Measurements from ENCODE around the gene FYB2.

FYB2 gene

DNA sequence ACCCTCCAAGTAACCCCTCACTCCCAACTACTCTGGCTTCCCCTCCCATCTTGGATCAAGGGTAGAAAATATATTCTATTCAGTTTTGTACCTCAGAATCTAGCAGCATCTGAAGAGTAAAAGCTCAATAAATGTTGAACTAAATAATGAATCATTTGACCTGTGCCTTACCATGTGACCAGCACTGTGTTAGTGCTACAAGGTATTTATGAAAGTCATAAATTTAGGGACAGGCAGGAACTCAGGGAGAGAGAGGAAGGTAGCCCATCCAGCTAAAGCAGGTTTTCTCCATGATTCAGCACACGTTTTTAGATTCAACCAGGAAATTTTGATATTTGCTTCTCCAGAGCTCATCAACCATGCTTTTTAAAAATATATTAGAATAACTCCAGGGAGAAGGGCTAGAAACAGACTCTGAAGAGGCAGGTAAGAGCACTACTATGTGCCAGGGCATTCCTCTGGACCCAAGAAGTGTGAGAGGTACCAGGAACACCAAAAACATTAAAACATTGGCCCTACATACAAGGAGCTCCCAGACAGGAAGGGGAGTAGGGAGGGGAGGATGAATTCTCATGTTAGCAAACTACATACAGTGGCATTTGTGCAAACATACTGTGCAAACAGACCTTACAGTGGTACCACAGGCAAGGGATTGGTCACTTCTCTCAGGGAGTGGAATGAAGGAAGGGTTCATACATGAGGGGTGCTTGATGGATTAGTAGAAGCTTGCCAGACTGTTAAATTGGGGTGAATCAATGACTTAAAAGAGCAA is 64.3 kb downstream of the FYB2 start:
- H3K4me3 ChIP-seq (ENCODE audit: low read depth, low read length) = no peak overlapping the region
- no peak for DNase-seq (ENCODE audit: low read depth)
- TF ChIP-seq, protein P1, sequence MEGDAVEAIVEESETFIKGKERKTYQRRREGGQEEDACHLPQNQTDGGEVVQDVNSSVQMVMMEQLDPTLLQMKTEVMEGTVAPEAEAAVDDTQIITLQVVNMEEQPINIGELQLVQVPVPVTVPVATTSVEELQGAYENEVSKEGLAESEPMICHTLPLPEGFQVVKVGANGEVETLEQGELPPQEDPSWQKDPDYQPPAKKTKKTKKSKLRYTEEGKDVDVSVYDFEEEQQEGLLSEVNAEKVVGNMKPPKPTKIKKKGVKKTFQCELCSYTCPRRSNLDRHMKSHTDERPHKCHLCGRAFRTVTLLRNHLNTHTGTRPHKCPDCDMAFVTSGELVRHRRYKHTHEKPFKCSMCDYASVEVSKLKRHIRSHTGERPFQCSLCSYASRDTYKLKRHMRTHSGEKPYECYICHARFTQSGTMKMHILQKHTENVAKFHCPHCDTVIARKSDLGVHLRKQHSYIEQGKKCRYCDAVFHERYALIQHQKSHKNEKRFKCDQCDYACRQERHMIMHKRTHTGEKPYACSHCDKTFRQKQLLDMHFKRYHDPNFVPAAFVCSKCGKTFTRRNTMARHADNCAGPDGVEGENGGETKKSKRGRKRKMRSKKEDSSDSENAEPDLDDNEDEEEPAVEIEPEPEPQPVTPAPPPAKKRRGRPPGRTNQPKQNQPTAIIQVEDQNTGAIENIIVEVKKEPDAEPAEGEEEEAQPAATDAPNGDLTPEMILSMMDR (IDR thresholded peaks at IDR 0.05; ENCODE audit: low read depth, low read length, missing control alignments) = no peak

DNA sequence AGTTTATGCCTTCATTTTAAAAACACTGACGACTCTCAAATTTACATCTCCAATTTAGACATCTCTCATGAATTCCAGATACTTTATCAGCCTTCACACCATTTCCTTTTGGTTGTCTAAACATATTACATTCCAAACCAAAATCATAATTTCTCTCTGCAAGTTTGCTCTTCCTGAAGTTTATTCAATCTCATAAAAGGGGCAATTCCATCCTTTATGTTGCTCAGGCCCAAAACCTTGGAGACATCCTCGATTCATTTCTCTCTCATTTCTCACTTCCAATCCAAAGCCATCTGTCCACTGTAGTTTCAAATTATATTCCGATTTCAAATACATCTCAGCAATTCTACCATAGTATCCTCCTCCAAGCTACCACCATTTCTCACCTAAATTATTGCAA is 74.0 kb downstream of the FYB2 start:
- no peak for DNase-seq (ENCODE audit: low read depth)
- TF ChIP-seq, protein P1 (IDR thresholded peaks at IDR 0.05; ENCODE audit: low read depth, low read length, missing control alignments) = no peak
- H3K4me3 ChIP-seq (ENCODE audit: low read depth, low read length) = no peak overlapping the region

- no peak overlapping the region for H3K4me3 ChIP-seq (ENCODE audit: low read depth, low read length)
- DNase-seq (ENCODE audit: low read depth) = no peak
- TF ChIP-seq, protein P1 (IDR thresholded peaks at IDR 0.05; ENCODE audit: low read depth, low read length, missing control alignments) = no peak
Measured at GRCh38 chr1:56728964-56729363, 90.2 kb downstream of the FYB2 start.

DNA sequence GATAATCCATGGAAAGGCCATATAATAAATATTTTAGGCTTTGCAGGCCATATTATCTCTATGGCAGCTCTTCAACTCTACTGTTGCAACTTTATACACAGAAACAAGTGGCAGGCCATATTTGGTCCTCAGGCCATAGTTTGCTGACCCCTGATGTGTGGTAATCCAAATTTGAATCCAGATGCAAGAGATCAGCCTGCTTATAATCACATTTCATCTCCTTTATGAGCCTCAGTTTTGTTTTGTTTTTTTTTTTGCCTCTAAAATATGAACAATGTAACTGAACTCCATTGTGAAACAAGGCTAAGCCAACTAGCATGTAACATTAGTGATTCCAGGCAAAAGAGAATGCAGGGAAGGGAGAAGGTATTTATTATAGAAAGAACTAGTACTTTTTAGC is 92.5 kb downstream of the FYB2 start:
- DNase-seq (ENCODE audit: low read depth) = no peak
- H3K4me3 ChIP-seq (ENCODE audit: low read depth, low read length) = no peak overlapping the region
- TF ChIP-seq, protein P1 (IDR thresholded peaks at IDR 0.05; ENCODE audit: low read depth, low read length, missing control alignments) = no peak

GRCh38 chr1:56719171-56719570 is 100.0 kb downstream of the FYB2 start:
- no peak overlapping the region for H3K4me3 ChIP-seq (ENCODE audit: low read depth, low read length)
- DNase-seq (ENCODE audit: low read depth) = no peak
- TF ChIP-seq, protein P1 (IDR thresholded peaks at IDR 0.05; ENCODE audit: low read depth, low read length, missing control alignments) = no peak

DNA sequence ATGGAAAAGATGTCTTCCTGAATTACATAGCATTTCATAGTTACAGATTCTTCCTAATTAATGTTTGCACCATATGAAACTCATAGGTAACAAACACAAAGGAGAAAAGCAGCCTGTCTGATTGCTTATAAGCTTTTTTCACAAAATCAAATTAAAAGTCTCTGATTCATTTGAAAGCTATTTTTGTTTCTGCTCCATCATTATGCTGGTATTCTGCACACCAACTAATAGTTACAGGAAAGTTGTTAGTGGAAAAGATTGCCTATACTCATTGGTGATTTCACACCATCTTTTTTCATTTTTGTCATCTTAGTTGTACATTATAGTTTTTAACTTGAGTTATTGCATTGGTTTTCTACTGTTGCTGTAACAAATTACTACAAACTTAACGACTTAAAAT is 104.0 kb downstream of the FYB2 start:
- DNase-seq (ENCODE audit: low read depth) = no peak
- TF ChIP-seq, protein P1 (IDR thresholded peaks at IDR 0.05; ENCODE audit: low read depth, low read length, missing control alignments) = no peak
- no peak overlapping the region for H3K4me3 ChIP-seq (ENCODE audit: low read depth, low read length)

- H3K4me3 ChIP-seq (ENCODE audit: low read depth, low read length) = no peak overlapping the region
- TF ChIP-seq, protein P1 (IDR thresholded peaks at IDR 0.05; ENCODE audit: low read depth, low read length, missing control alignments) = no peak
- no peak for DNase-seq (ENCODE audit: low read depth)
Measured at GRCh38 chr1:56713112-56713511, 106.1 kb downstream of the FYB2 start.
